Immature natural killer cell (primary cell): ENCODE measurements around the gene NFE2L3. TPM values are rescaled to one million over a fixed set of nuclear protein-coding genes. Genes with fewer than 3 reads are reported as not detected.
"Not testable (repeated sequence)": the region's sequence is repeated elsewhere in the genome, so short reads cannot be mapped to it uniquely, and the experiment has no call there.

ENCODE experiments used
- DNase-seq, 3 donors: peaks; one replicate each; pipeline ENCODE4 v3.0.0; 2022; ENCODE audit warnings: mixed read lengths in 1 of 3
- H3K27ac Mint-ChIP-seq, 6 donors: one replicate each; pipeline ENCODE4 v1.8.0; 2020; ENCODE audit warnings: mixed read lengths in 6 of 6, mild to moderate bottlenecking in 5 of 6, inconsistent platforms in 4 of 6, moderate library complexity in 3 of 6
- H3K27me3 Mint-ChIP-seq, 3 donors: one replicate each; pipeline ENCODE4 v1.8.0; 2020 to 2021; ENCODE audit warnings: low read depth in 3 of 3, mild to moderate bottlenecking in 3 of 3, mixed read lengths in 3 of 3, moderate library complexity in 3 of 3, inconsistent platforms in 1 of 3
- H3K36me3 Mint-ChIP-seq, 3 donors: one replicate each; pipeline ENCODE4 v1.8.0; 2020; ENCODE audit warnings: mixed read lengths in 3 of 3, inconsistent platforms in 2 of 3, mild to moderate bottlenecking in 2 of 3
- H3K4me1 Mint-ChIP-seq, 2 donors: one replicate each; pipeline ENCODE4 v1.8.0; 2020; ENCODE audit warnings: inconsistent platforms in 2 of 2, mild to moderate bottlenecking in 2 of 2, mixed read lengths in 2 of 2, moderate library complexity in 1 of 2
- H3K4me3 Mint-ChIP-seq, 5 donors: one replicate each; pipeline ENCODE4 v1.8.0; 2020; ENCODE audit warnings: mild to moderate bottlenecking in 5 of 5, mixed read lengths in 5 of 5, inconsistent platforms in 3 of 5, moderate library complexity in 3 of 5
- H3K9me3 Mint-ChIP-seq, 6 donors: one replicate each; pipeline ENCODE4 v1.8.0; 2020; ENCODE audit warnings: mild to moderate bottlenecking in 6 of 6, mixed read lengths in 6 of 6, inconsistent platforms in 4 of 6, moderate library complexity in 3 of 6
- polyA plus RNA-seq, 3 donors: library from polyadenylated mRNA; unstranded; fragments of 300-500 nt; fragmentation: Illumina TruSeq; gene quantifications; one replicate each; pipeline ENCODE4 v1.2.3, GENCODE V29; 2021

The NFE2L3 gene
- 1 to 10 TPM; 3.5 to 5.5 (median 4.5) TPM for polyA plus RNA-seq

GRCh38 chr7:26151953-26152781, at the start of gene NFE2L3:
NFE2L3 (plus strand) TSS chr7:26152198; CDS start chr7:26152499, 301 bp downstream.
- DNase-seq = peak; percentile 73 to 80 (median 77)
- Mint-ChIP-seq H3K36me3 (no peaks in the 10 kb centered on the region), H3K4me1 (peaks cover 42 to 53% of the 10 kb centered on the region in 2 donors), H3K27ac (peak within 1 kb of the TSS; percentile 48 to 89 (median 82)), H3K9me3 (no peaks in the 10 kb centered on the region), H3K27me3 (peaks cover 0 to 11% (median 8%) of the 10 kb centered on the region in 3 donors), H3K4me3 (peak within 1 kb of the TSS; percentile 88 to 92 (median 90))

GRCh38 chr7:26103596-26103995, 48.4 kb upstream of the NFE2L3 start:
- Mint-ChIP-seq H3K9me3 (no peaks in the 10 kb centered on the region), H3K36me3 (no peaks in the 10 kb centered on the region), H3K4me3 (no peak overlapping the region), H3K4me1 (peaks cover 14 to 15% of the 10 kb centered on the region in 2 donors), H3K27me3 (peaks cover 0 to 2% (median 2%) of the 10 kb centered on the region in 3 donors), H3K27ac (no peak overlapping the region)
- no peak for DNase-seq

- Mint-ChIP-seq H3K9me3 (no peaks in the 10 kb centered on the region), H3K27me3 (peaks cover 0 to 3% (median 2%) of the 10 kb centered on the region in 3 donors), H3K27ac (no peak overlapping the region), H3K36me3 (no peaks in the 10 kb centered on the region), H3K4me3 (no peak overlapping the region), H3K4me1 (peaks cover 14 to 15% of the 10 kb centered on the region in 2 donors)
- no peak for DNase-seq
These were observed 46.8 kb upstream of the NFE2L3 start for GRCh38 chr7:26105236-26105635.

- no peak overlapping the region for H3K27ac Mint-ChIP-seq
- H3K4me3 Mint-ChIP-seq = no peak overlapping the region
- H3K9me3 Mint-ChIP-seq = no peaks in the 10 kb centered on the region
- peaks cover 0 to 5% (median 2%) of the 10 kb centered on the region in 3 donors for H3K27me3 Mint-ChIP-seq
- H3K36me3 Mint-ChIP-seq = no peaks in the 10 kb centered on the region
- peaks cover 14 to 15% of the 10 kb centered on the region in 2 donors for H3K4me1 Mint-ChIP-seq
- DNase-seq = no peak
These were observed 46.1 kb upstream of the NFE2L3 start for GRCh38 chr7:26105931-26106330.

- Mint-ChIP-seq H3K27ac (no peak overlapping the region), H3K27me3 (peaks cover 0 to 7% (median 5%) of the 10 kb centered on the region in 3 donors), H3K9me3 (no peaks in the 10 kb centered on the region), H3K36me3 (no peaks in the 10 kb centered on the region), H3K4me3 (no peak overlapping the region), H3K4me1 (no peaks in the 10 kb centered on the region)
- no peak for DNase-seq
These were observed 39.7 kb upstream of the NFE2L3 start for GRCh38 chr7:26112203-26112740.

- no peak overlapping the region for H3K27ac Mint-ChIP-seq
- no peak overlapping the region for H3K4me3 Mint-ChIP-seq
- H3K9me3 Mint-ChIP-seq = no peaks in the 10 kb centered on the region
- H3K36me3 Mint-ChIP-seq = no peaks in the 10 kb centered on the region
- H3K27me3 Mint-ChIP-seq = peaks cover 0 to 4% (median 3%) of the 10 kb centered on the region in 3 donors
- DNase-seq = no peak
- no peaks in the 10 kb centered on the region for H3K4me1 Mint-ChIP-seq
These were observed 36.3 kb upstream of the NFE2L3 start for GRCh38 chr7:26115650-26116049.

- Mint-ChIP-seq H3K4me3 (no peak overlapping the region), H3K4me1 (no peaks in the 10 kb centered on the region)
- DNase-seq = no peak
These were observed 34.7 kb upstream of the NFE2L3 start for GRCh38 chr7:26117142-26117807.

GRCh38 chr7:26117970-26118369, 34.0 kb upstream of the NFE2L3 start:
- Mint-ChIP-seq H3K4me1 (no peaks in the 10 kb centered on the region), H3K27me3 (peaks cover 0 to 3% (median 2%) of the 10 kb centered on the region in 3 donors), H3K4me3 (no peak overlapping the region), H3K27ac (no peak overlapping the region), H3K9me3 (no peaks in the 10 kb centered on the region), H3K36me3 (no peaks in the 10 kb centered on the region)
- no peak for DNase-seq

More at GRCh38 chr7:26117142-26117807, 34.7 kb upstream of the NFE2L3 start:
- Mint-ChIP-seq H3K9me3 (no peaks in the 10 kb centered on the region), H3K27ac (no peak overlapping the region), H3K36me3 (no peaks in the 10 kb centered on the region), H3K27me3 (peaks cover 0 to 3% (median 0%) of the 10 kb centered on the region in 3 donors)

- no peak overlapping the region for H3K27ac Mint-ChIP-seq
- DNase-seq = no peak
- H3K4me1 Mint-ChIP-seq = no peaks in the 10 kb centered on the region
- H3K4me3 Mint-ChIP-seq = no peak overlapping the region
- H3K27me3 Mint-ChIP-seq = peaks cover 0 to 12% (median 6%) of the 10 kb centered on the region in 3 donors
- H3K9me3 Mint-ChIP-seq = no peaks in the 10 kb centered on the region
- no peaks in the 10 kb centered on the region for H3K36me3 Mint-ChIP-seq
These were observed 29.3 kb upstream of the NFE2L3 start for GRCh38 chr7:26122745-26123144.

- not testable (repeated sequence) for H3K9me3 Mint-ChIP-seq, H3K4me1 Mint-ChIP-seq, H3K27ac Mint-ChIP-seq, H3K36me3 Mint-ChIP-seq, H3K4me3 Mint-ChIP-seq, DNase-seq
- peaks cover 0 to 12% (median 6%) of the 10 kb centered on the region in 3 donors for H3K27me3 Mint-ChIP-seq
These were observed 27.2 kb upstream of the NFE2L3 start for GRCh38 chr7:26124775-26125174.

GRCh38 chr7:26127411-26127810, 24.6 kb upstream of the NFE2L3 start:
- Mint-ChIP-seq H3K27ac (no peak overlapping the region), H3K4me3 (no peak overlapping the region), H3K27me3 (peaks cover 0 to 12% (median 7%) of the 10 kb centered on the region in 3 donors), H3K9me3 (no peaks in the 10 kb centered on the region), H3K4me1 (no peaks in the 10 kb centered on the region), H3K36me3 (no peaks in the 10 kb centered on the region)
- no peak for DNase-seq

- Mint-ChIP-seq H3K27me3 (peaks cover 0 to 8% (median 8%) of the 10 kb centered on the region in 3 donors), H3K4me3 (no peak overlapping the region), H3K27ac (no peak overlapping the region), H3K36me3 (no peaks in the 10 kb centered on the region), H3K9me3 (no peaks in the 10 kb centered on the region), H3K4me1 (no peaks in the 10 kb centered on the region)
- no peak for DNase-seq
These were observed 20.9 kb upstream of the NFE2L3 start for GRCh38 chr7:26131056-26131589.

- no peaks in the 10 kb centered on the region for H3K4me1 Mint-ChIP-seq
- peaks cover 0 to 7% (median 6%) of the 10 kb centered on the region in 3 donors for H3K27me3 Mint-ChIP-seq
- H3K4me3 Mint-ChIP-seq = no peak overlapping the region
- no peak overlapping the region for H3K27ac Mint-ChIP-seq
- H3K36me3 Mint-ChIP-seq = no peaks in the 10 kb centered on the region
- no peaks in the 10 kb centered on the region for H3K9me3 Mint-ChIP-seq
- no peak for DNase-seq
These were observed 16.9 kb upstream of the NFE2L3 start for GRCh38 chr7:26135076-26135475.

GRCh38 chr7:26135551-26135950, 16.4 kb upstream of the NFE2L3 start:
- no peak overlapping the region for H3K27ac Mint-ChIP-seq
- DNase-seq = no peak
- no peak overlapping the region for H3K4me3 Mint-ChIP-seq
- H3K36me3 Mint-ChIP-seq = no peaks in the 10 kb centered on the region
- H3K9me3 Mint-ChIP-seq = no peaks in the 10 kb centered on the region
- H3K4me1 Mint-ChIP-seq = no peaks in the 10 kb centered on the region
- H3K27me3 Mint-ChIP-seq = peaks cover 0 to 7% (median 6%) of the 10 kb centered on the region in 3 donors
